Measurements from ENCODE around the gene TCF19.

DNA sequence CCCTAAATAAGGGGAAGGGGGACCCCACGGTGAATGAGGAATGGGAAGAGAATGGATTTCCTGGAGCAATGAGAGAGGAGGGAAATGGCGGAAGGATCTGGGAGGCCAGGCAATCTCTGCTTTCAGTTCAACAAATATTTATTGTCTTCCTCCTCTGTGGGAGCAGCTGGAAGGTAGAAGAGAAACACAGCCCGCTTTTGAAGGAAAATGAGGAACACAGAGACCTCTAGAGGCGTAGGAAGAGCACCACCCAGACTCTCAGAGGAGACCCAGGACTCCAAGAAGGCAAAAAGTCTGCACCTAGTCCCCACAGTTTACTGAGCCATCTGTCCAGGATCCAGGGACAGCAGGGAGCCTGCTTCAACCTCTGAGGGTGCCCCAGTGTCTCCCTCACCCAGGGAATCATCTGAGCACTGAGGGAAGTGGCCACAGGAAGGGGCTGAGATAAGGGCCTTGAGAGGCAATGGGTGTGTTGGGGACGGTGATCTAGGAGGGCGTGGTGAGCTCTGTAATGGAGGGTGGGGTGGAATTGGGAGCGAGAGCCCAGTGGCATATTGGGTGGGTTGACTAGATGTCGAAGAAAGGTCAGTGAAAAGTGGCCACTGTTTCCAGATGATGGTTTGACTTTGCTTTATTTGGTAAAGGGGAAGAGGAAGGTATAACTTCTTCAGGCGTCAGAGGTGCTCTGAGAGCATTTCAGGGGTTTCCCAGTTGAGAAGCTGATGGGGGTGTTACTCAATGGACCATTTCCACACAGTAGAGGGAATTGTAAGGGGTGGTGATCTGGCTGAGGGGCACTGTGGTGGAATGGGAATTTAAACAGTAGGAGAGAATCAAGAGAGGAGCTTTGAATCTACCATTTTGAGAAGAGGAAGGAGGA is 43.2 kb upstream of the TCF19 start:
- TF ChIP-seq, protein P1, sequence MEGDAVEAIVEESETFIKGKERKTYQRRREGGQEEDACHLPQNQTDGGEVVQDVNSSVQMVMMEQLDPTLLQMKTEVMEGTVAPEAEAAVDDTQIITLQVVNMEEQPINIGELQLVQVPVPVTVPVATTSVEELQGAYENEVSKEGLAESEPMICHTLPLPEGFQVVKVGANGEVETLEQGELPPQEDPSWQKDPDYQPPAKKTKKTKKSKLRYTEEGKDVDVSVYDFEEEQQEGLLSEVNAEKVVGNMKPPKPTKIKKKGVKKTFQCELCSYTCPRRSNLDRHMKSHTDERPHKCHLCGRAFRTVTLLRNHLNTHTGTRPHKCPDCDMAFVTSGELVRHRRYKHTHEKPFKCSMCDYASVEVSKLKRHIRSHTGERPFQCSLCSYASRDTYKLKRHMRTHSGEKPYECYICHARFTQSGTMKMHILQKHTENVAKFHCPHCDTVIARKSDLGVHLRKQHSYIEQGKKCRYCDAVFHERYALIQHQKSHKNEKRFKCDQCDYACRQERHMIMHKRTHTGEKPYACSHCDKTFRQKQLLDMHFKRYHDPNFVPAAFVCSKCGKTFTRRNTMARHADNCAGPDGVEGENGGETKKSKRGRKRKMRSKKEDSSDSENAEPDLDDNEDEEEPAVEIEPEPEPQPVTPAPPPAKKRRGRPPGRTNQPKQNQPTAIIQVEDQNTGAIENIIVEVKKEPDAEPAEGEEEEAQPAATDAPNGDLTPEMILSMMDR (IDR thresholded peaks at IDR 0.05), result no peak
- TF ChIP-seq EP300 (IDR thresholded peaks at IDR 0.05) (no peak), POLR2AphosphoS5 (IDR thresholded peaks at IDR 0.05) (no peak), POLR2A (IDR thresholded peaks at IDR 0.05) (no peak)
